GM12891 (cell line): ENCODE measurements around the gene OR2G2.

Experiments used
- POLR2A ChIP-seq: IDR thresholded peaks from 2 replicates; pipeline ENCODE4 v1.6.1; 2011; ENCODE audit warnings: low read depth, low read length, control low read depth
- POLR2AphosphoS5 ChIP-seq: IDR thresholded peaks from 2 replicates; pipeline ENCODE4 v1.6.1; 2011; ENCODE audit warnings: low read depth, low read length, control low read depth
- POU2F2 ChIP-seq: IDR thresholded peaks from 2 replicates; pipeline ENCODE4 v1.6.1; 2011; ENCODE audit warnings: low read depth, mild to moderate bottlenecking, control low read depth, low read length, moderate library complexity
- SPI1 ChIP-seq: IDR thresholded peaks from 2 replicates; pipeline ENCODE4 v1.6.1; 2011; ENCODE audit warnings: low read depth, low read length, control low read depth

GRCh38 chr1:247578946-247579460 lies 9.2 kb upstream of the OR2G2 start:
- TF ChIP-seq POU2F2 (no peak), POLR2A (no peak), SPI1 (no peak), POLR2AphosphoS5 (no peak)
